Large intestine (tissue), 3 donors: ENCODE measurements around the gene JPH2. TPM values are rescaled to one million over a fixed set of nuclear protein-coding genes. Genes with fewer than 3 reads are reported as not detected.
"Not testable (repeated sequence)": the region's sequence is repeated elsewhere in the genome, so short reads cannot be mapped to it uniquely, and the experiment has no call there.

ENCODE experiments used
- DNase-seq, 2 donors: peaks; one replicate each; pipeline versions ENCODE4 v3.0.0 to v3.0.0-alpha.2; 2013
- H3K27ac ChIP-seq: one replicate; pipeline ENCODE4 v1.5.1; 2013; ENCODE audit warnings: low read length
- H3K27me3 ChIP-seq: 2 replicates; pipeline ENCODE4 v1.6.1; 2013; ENCODE audit warnings: low read length; ENCODE audit not compliant: control insufficient read depth, insufficient read depth
- H3K36me3 ChIP-seq: 2 replicates; pipeline ENCODE4 v1.6.1; 2013; ENCODE audit warnings: low read length; ENCODE audit not compliant: control insufficient read depth, insufficient read depth
- H3K4me1 ChIP-seq: one replicate; pipeline ENCODE4 v1.6.1; 2013; ENCODE audit warnings: low read length; ENCODE audit not compliant: control insufficient read depth, insufficient read depth
- H3K4me3 ChIP-seq: one replicate; pipeline ENCODE4 v1.5.1; 2013; ENCODE audit warnings: low read length
- H3K9me3 ChIP-seq: one replicate; pipeline ENCODE4 v1.6.1; 2013; ENCODE audit warnings: mild to moderate bottlenecking, low read depth, low read length, moderate library complexity; ENCODE audit not compliant: control insufficient read depth
- WGBS: methylation state at CpG from one replicate; pipeline ENCODE4 v1.1.5; 2013; ENCODE audit warnings: low lambda C conversion rate; ENCODE audit not compliant: insufficient coverage; 5-methylcytosine and 5-hydroxymethylcytosine counted together
- polyA plus RNA-seq: library from polyadenylated mRNA; unstranded; fragments of 120-200 nt; gene quantifications from one replicate; pipeline ENCODE4 v1.2.1, GENCODE V29; 2013

Gene JPH2
- polyA plus RNA-seq, 1 donor, result 15.6 TPM

DNA sequence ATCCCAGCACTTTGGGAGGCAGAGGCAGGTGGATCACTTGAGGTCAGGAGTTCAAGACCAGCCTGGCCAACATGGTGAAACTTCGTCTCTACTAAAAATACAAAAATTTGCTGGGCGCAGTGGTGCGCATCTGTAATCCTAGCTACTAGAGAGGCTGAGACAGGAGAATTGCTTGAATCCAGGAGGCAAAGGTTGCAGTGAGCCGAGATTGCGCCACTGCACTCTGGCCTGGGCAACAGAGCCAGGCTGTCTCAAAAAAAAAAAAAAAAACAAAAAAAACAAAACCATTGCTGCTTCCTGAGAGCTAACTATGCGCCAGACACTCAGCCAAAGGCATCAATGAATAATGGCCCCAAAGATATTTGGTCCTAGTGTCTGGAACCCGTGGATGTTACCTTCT, 57.7 kb downstream of the JPH2 start:
- H3K36me3 ChIP-seq, H3K27me3 ChIP-seq, H3K4me3 ChIP-seq, DNase-seq, H3K4me1 ChIP-seq, H3K9me3 ChIP-seq: not testable (repeated sequence)
- 37% methylated on average over 2 of the region's 7 CpGs for WGBS
- H3K27ac ChIP-seq, result peak overlapping the region; percentile 31

DNA sequence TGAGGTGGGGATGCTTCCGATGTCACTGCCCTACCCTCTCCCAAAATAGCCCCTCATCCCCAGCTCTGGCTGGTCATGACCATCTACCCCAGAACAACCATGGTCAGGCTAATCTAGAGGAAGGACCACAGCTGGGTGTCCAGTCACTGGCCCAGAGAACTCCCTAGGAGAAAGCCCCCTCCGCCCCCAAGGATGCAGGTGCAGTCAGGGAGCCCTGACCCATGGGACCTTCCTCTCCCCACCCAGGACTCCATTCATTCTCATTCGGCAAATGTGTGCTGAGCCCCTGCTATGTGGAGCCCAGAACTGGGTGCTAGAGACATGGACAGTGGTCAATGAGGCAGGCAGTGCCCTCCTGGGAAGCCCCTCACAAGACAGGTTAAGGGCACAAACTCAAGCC, 60.5 kb downstream of the JPH2 start:
- H3K27ac ChIP-seq, result no peak overlapping the region
- no peak for DNase-seq
- H3K36me3 ChIP-seq, result no peaks in the 10 kb centered on the region
- H3K27me3 ChIP-seq, result no peaks in the 10 kb centered on the region
- H3K4me1 ChIP-seq, result peaks cover 5% of the 10 kb centered on the region
- H3K9me3 ChIP-seq, result no peaks in the 10 kb centered on the region
- no peak overlapping the region for H3K4me3 ChIP-seq
- WGBS, result no CpG with 5 or more reads among the region's 3 CpGs

DNA sequence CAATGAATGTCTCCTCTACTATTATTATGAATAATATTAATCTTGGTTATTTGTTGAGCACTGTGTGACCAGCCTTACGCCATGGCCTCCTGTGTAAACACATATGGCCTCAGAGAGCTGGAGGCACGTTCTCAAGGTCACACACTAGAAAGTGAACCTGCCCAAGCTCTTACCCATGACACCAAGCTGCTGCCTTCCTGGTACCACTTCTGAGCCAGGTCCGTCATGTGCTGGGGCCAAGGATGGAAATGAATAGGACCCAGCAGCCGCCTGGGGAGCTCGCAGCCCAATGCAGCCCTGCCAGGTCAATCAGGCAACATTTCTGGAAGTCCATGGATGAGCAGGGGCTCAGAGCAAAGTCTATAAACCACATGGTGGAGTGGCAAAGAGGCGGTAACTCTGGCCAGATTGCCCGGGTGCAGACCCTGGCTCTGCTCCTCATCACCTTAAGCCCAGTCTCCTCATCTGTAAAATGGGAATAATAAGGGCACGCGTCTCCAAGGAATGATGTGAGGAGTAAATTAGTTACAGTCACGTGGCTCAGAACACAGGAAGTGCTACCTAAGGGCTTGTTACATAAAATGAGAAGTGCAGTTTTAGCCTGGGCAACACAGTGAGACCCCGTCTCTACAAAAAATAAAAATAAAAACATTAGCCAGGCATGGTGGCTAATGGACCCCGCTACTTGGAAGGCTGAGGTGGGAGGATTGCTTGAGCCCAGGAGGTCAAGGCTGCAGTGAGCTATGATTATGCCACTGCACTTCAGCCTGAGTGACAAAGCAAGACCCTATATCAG, 61.5 kb downstream of the JPH2 start:
- Histone ChIP-seq H3K27me3 (no peaks in the 10 kb centered on the region), H3K27ac (no peak overlapping the region), H3K4me3 (no peak overlapping the region), H3K36me3 (no peaks in the 10 kb centered on the region), H3K9me3 (no peaks in the 10 kb centered on the region), H3K4me1 (peaks cover 5% of the 10 kb centered on the region)
- no peak for DNase-seq
- no CpG with 5 or more reads among the region's 12 CpGs for WGBS

GRCh38 chr20:44123874-44124535, 63.0 kb downstream of the JPH2 start:
- Histone ChIP-seq H3K36me3 (no peaks in the 10 kb centered on the region), H3K4me3 (no peak overlapping the region), H3K27me3 (no peaks in the 10 kb centered on the region), H3K27ac (no peak overlapping the region), H3K9me3 (no peaks in the 10 kb centered on the region), H3K4me1 (no peaks in the 10 kb centered on the region)
- no peak for DNase-seq
- WGBS, result 73% methylated on average over 3 of the region's 8 CpGs

GRCh38 chr20:44123251-44123650, 63.7 kb downstream of the JPH2 start:
- DNase-seq, result no peak
- Histone ChIP-seq H3K27ac (no peak overlapping the region), H3K4me1 (no peaks in the 10 kb centered on the region), H3K36me3 (no peaks in the 10 kb centered on the region), H3K9me3 (no peaks in the 10 kb centered on the region), H3K4me3 (no peak overlapping the region), H3K27me3 (no peaks in the 10 kb centered on the region)
- WGBS, result 80% methylated on average over 2 of the region's 7 CpGs

GRCh38 chr20:44120676-44121425, 66.1 kb downstream of the JPH2 start:
- no peaks in the 10 kb centered on the region for H3K36me3 ChIP-seq
- no peak overlapping the region for H3K4me3 ChIP-seq
- peaks cover 6% of the 10 kb centered on the region for H3K27me3 ChIP-seq
- no peaks in the 10 kb centered on the region for H3K4me1 ChIP-seq
- WGBS, result 82% methylated on average over 1 of the region's 9 CpGs
- no peak for DNase-seq
- H3K9me3 ChIP-seq, result no peaks in the 10 kb centered on the region
- no peak overlapping the region for H3K27ac ChIP-seq

DNA sequence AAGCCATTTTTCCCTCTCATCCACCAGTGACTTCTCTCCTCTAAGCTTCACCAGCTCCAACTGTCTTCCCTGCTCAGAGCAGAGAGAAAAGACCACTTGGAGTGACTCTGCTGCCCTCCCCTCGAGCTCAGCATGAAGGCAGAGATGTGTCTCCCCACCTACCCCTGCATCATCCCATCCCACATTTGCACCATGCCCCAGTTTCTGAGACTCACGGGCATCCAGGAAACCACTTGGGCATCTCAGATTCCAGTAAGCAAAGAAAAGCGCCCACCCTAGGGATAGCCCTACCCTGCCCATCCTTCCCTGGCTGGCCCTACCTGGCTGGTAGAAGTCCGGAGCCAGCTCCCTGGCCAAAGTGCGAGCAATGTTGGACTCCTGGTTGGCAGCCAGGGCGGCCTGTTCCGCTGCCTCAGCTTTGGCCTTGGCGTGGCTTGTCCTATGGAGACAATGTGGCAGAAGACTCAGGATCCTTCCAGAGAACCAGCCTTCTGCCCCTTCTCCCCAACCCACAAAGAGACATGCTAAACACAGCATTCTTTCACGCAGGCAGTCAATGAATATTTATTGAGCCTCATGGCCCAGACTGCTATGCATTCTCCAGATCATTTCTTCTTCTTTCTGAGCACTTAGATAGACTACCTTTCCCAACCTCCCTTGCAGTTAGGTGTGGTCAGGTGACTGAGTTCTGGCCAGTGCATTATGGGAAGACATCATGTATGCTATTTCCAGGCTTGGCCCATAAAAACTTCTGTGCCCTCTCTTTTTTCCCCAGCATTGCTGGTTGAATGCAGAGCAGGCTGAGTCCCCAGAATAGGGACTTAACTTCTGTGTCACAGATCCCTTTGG, 68.6 kb downstream of the JPH2 start:
- no peak for DNase-seq
- H3K4me3 ChIP-seq, result no peak overlapping the region
- no peak overlapping the region for H3K27ac ChIP-seq
- H3K9me3 ChIP-seq, result no peaks in the 10 kb centered on the region
- peaks cover under 1% of the 10 kb centered on the region for H3K4me1 ChIP-seq
- H3K27me3 ChIP-seq, result peaks cover 24% of the 10 kb centered on the region
- peaks cover 5% of the 10 kb centered on the region for H3K36me3 ChIP-seq
- WGBS, result no CpG with 5 or more reads among the region's 9 CpGs

DNA sequence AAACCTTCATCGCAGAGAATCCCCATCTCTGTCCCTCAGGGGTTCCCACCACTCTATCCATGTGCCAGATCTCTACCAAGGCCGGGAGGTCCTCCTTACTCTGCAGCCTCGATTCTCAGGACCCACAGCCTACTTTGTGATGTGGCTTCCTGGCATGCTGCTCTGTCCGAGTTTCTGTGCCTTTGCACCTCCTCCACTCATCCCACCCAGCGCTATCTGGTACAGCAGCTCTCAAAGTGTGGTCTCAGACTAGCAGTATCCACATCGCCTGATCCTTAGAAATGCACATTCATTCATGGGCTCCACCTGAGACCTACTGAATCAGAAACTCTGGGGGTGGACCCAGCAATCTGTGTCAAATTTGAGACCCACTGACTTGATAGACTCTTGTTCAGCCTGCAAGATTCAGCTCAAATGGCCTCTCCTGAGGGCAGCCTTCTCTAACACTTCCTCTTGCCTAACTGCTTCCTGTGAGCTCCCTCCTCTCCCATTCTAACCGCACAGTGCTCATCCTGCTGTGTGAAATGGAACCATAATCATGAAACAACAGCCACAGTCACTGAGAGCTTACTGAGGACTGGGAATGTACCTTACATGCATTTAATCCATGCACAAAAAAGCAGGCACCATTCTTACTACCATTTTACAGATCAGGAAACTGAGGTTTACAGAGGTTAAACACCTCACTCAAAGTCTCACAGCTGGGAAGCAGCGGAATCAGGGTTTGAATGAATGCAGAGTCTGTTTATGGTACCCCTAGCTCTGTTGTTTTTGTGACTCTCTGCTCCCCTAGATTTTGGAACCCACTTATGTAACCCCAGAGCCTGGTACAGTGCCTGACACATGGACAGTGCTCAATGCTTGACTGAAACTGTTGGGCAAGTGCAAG, 69.4 kb downstream of the JPH2 start:
- Histone ChIP-seq H3K9me3 (no peaks in the 10 kb centered on the region), H3K4me1 (peaks cover 2% of the 10 kb centered on the region), H3K4me3 (no peak overlapping the region), H3K27ac (no peak overlapping the region), H3K36me3 (peaks cover 5% of the 10 kb centered on the region), H3K27me3 (peaks cover 24% of the 10 kb centered on the region)
- DNase-seq, result no peak
- WGBS, result no CpG with 5 or more reads among the region's 8 CpGs

DNA sequence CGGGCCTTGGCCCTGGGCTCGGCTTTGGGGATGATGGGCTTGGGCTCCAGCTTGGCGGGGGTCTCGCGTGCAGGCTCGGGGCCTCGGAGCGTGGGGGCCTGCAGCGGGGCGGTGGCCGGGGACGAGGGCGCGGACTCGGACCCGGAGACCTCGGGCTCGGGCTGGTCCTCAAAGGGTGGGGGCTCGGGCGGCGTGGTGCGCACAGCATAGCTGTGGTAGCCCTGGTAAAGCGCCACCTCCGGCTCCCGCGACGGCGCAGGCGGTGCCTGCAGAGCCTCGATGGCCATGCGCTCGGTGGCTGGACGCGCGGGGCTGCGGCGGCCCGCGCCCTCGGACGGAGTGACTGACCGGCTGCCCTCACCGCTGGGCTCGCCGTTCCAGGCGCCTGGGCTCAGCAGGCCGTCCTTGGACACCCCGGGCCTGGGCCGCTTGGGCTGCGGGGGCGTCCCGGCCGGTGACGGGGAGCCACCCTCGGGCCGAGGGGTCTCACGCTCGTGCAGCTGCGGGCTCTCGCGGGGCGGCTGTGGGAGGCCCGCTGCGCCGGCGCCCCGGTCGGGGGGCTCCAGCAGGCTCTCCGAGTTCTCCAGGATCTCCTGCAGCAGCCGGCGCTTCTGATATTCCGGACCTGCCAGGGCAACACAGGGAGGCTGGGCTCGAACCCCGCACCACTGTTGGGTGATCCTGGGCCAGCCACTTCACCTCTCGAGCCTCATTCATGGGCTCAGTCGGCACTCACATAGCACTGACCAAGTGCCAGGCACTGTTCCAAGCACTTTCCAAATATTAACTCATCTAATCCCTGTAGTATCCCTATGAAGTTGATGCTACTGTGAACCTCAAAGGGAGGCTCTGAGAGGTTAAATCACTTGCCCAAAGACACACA, 71.0 kb downstream of the JPH2 start:
- peaks cover 2% of the 10 kb centered on the region for H3K4me1 ChIP-seq
- H3K36me3 ChIP-seq, result peaks cover 5% of the 10 kb centered on the region
- no CpG with 5 or more reads among the region's 76 CpGs for WGBS
- no peak overlapping the region for H3K27ac ChIP-seq
- H3K27me3 ChIP-seq, result peaks cover 26% of the 10 kb centered on the region
- no peak overlapping the region for H3K4me3 ChIP-seq
- H3K9me3 ChIP-seq, result no peaks in the 10 kb centered on the region
- no peak for DNase-seq
